GM12892 (cell line): ENCODE measurements around the gene MICU2.
A peak's percentile ranks its signal among the peaks of the same experiment; 100 is the strongest.
"Not testable (repeated sequence)": the region's sequence is repeated elsewhere in the genome, so short reads cannot be mapped to it uniquely, and the experiment has no call there.

Experiments used
- DNase-seq: peaks from one replicate; pipeline ENCODE4 v3.0.0; 2011; ENCODE audit not compliant: insufficient read length
- FAIRE-seq: peaks from 2 replicates; lab custom pipeline; 2011; peaks lifted over from hg19 to GRCh38; lab: Jason Lieb, UNC
- POLR2A ChIP-seq: IDR thresholded peaks from 2 replicates; pipeline ENCODE4 v1.6.1; 2011; ENCODE audit warnings: low read depth, low read length, control low read depth
- POLR2AphosphoS5 ChIP-seq: IDR thresholded peaks from 2 replicates; pipeline ENCODE4 v1.6.1; 2011; ENCODE audit warnings: low read depth, low read length, control low read depth
- TAF1 ChIP-seq: IDR thresholded peaks from 2 replicates; pipeline ENCODE4 v1.6.1; 2011; ENCODE audit warnings: low read depth, mild to moderate bottlenecking, control low read depth, low read length, borderline replicate concordance

MICU2 gene

GRCh38 chr13:21616880-21617279 is 12.9 kb upstream of the MICU2 start:
- TF ChIP-seq TAF1 (no peak), POLR2AphosphoS5 (no peak), POLR2A (no peak)
- no peak for FAIRE-seq
- DNase-seq: no peak

- TF ChIP-seq POLR2AphosphoS5 (no peak), POLR2A (no peak), TAF1 (no peak)
- FAIRE-seq (no peak), DNase-seq (no peak)
Measured at GRCh38 chr13:21616205-21616866, 12.4 kb upstream of the MICU2 start.

- no peak for FAIRE-seq
- TF ChIP-seq TAF1 (no peak), POLR2AphosphoS5 (no peak), POLR2A (no peak)
- no peak for DNase-seq
Measured at GRCh38 chr13:21615427-21615826, 11.5 kb upstream of the MICU2 start.

GRCh38 chr13:21613791-21614190 is 9.8 kb upstream of the MICU2 start:
- TF ChIP-seq TAF1 (no peak), POLR2AphosphoS5 (no peak)
- FAIRE-seq (no peak), DNase-seq (no peak)

GRCh38 chr13:21611385-21611784 is 7.4 kb upstream of the MICU2 start:
- no peak for TF ChIP-seq TAF1
- no peak for TF ChIP-seq POLR2A
- no peak for TF ChIP-seq POLR2AphosphoS5
- DNase-seq (no peak), FAIRE-seq (no peak)

GRCh38 chr13:21610687-21611086 is 6.7 kb upstream of the MICU2 start:
- TF ChIP-seq POLR2AphosphoS5 (no peak), TAF1 (no peak), POLR2A (no peak)
- DNase-seq (no peak), FAIRE-seq (no peak)

- FAIRE-seq (no peak), DNase-seq (no peak)
- no peak for TF ChIP-seq TAF1
- no peak for TF ChIP-seq POLR2AphosphoS5
- TF ChIP-seq POLR2A: no peak
Measured at GRCh38 chr13:21608961-21609360, 5.0 kb upstream of the MICU2 start.

- TF ChIP-seq TAF1 (no peak), POLR2AphosphoS5 (no peak), POLR2A (no peak)
- no peak for FAIRE-seq
- no peak for DNase-seq
Measured at GRCh38 chr13:21606796-21607195, 2.8 kb upstream of the MICU2 start.

- no peak for TF ChIP-seq POLR2A
- no peak for TF ChIP-seq POLR2AphosphoS5
- TF ChIP-seq TAF1: no peak
- no peak for DNase-seq
- no peak for FAIRE-seq
Measured at GRCh38 chr13:21606251-21606650, 2.3 kb upstream of the MICU2 start.

GRCh38 chr13:21596722-21597121 is 7.2 kb downstream of the MICU2 start:
- TF ChIP-seq POLR2A: no peak
- no peak for TF ChIP-seq POLR2AphosphoS5
- no peak for TF ChIP-seq TAF1
- FAIRE-seq (no peak), DNase-seq (no peak)

GRCh38 chr13:21595546-21595822 is 8.5 kb downstream of the MICU2 start:
- FAIRE-seq (peak; percentile 68), DNase-seq (no peak)
- no peak for TF ChIP-seq TAF1
- TF ChIP-seq POLR2A: no peak
- no peak for TF ChIP-seq POLR2AphosphoS5

GRCh38 chr13:21594715-21595545 is 9.0 kb downstream of the MICU2 start:
- TF ChIP-seq POLR2AphosphoS5 (no peak), POLR2A (no peak), TAF1 (no peak)
- FAIRE-seq: peak; percentile 38
- no peak for DNase-seq

GRCh38 chr13:21590665-21591456 is 13.1 kb downstream of the MICU2 start:
- DNase-seq, FAIRE-seq: not testable (repeated sequence)
